ENCODE data around the gene NIP7.

NIP7 gene

GRCh38 chr16:69319381-69319780 lies 20.2 kb upstream of the NIP7 start:
- DNase-seq: no peak

GRCh38 chr16:69319826-69320739 lies 19.5 kb upstream of the NIP7 start:
- no peak for DNase-seq

GRCh38 chr16:69320740-69321073 lies 18.9 kb upstream of the NIP7 start:
- DNase-seq: no peak

GRCh38 chr16:69321080-69321479 lies 18.5 kb upstream of the NIP7 start:
- DNase-seq: no peak

GRCh38 chr16:69322343-69322742 lies 17.2 kb upstream of the NIP7 start:
- no peak for DNase-seq

- no peak for DNase-seq
Observed at GRCh38 chr16:69323415-69323814, 16.2 kb upstream of the NIP7 start.

- peak; percentile 78 to 90 (median 88) for DNase-seq
Observed at GRCh38 chr16:69324013-69324531, 15.5 kb upstream of the NIP7 start.

GRCh38 chr16:69324585-69325253 lies 14.9 kb upstream of the NIP7 start:
- no peak for DNase-seq

- no peak for DNase-seq
Observed at GRCh38 chr16:69325784-69326171, 13.8 kb upstream of the NIP7 start.

- no peak for DNase-seq
Observed at GRCh38 chr16:69326172-69326873, 13.2 kb upstream of the NIP7 start.

- DNase-seq: no peak
Observed at GRCh38 chr16:69327585-69328310, 11.8 kb upstream of the NIP7 start.

GRCh38 chr16:69328854-69329316 lies 10.7 kb upstream of the NIP7 start:
- no peak for DNase-seq

- peak in 2 of 4 experiments; percentile 12 to 54 for DNase-seq
Observed at GRCh38 chr16:69329369-69330285, 9.9 kb upstream of the NIP7 start.

- DNase-seq: peak; percentile 92 to 97 (median 96)
Observed at GRCh38 chr16:69330286-69331109, 9.1 kb upstream of the NIP7 start, which contains the start of gene PDF. PDF (minus strand) TSS chr16:69330588; CDS start chr16:69330570, 18 bp downstream.

- no peak for DNase-seq
Observed at GRCh38 chr16:69334696-69335095, 4.9 kb upstream of the NIP7 start.

- DNase-seq: no peak
Observed at GRCh38 chr16:69338557-69339288, 849 bp upstream of the NIP7 start.

- no peak for DNase-seq
Observed at GRCh38 chr16:69340095-69340644, 598 bp downstream of the NIP7 start.

- no peak for DNase-seq
Observed at GRCh38 chr16:69344171-69344570, 4.6 kb downstream of the NIP7 start.

GRCh38 chr16:69345923-69346322 lies 6.4 kb downstream of the NIP7 start:
- peak; percentile 23 to 76 (median 46) for DNase-seq

Data from suppressor macrophage (primary cell).